HG02759 (cell line): ENCODE results near the gene ARRDC1.

ENCODE experiments used
- ATAC-seq: cut with Tn5 transposase; IDR thresholded peaks from one replicate; pipeline ENCODE4 v1.9.1; 2021; ENCODE audit warnings: mild to moderate bottlenecking, moderate library complexity; ENCODE audit not compliant: unreplicated experiment

Gene ARRDC1

DNA sequence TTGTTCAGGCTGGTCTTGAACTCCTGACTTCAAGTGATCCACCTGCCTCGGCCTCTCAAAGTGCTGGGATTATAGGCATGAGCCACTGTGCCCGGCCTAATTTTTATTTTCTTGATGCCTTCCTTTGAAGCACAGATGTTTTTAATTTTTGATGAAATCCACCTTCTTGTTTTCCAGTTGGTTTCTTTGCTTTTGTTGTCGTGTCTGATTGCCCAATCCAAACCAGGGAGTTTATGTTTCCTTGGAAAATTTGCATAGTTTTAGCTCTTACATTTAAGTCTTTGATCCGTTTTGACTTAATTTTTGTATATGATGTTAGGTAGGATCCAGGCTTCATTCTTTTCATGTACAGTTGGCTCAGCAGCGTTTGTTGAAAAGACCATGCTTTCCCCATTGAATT is 28.5 kb downstream of the ARRDC1 start:
- no peak for ATAC-seq

DNA sequence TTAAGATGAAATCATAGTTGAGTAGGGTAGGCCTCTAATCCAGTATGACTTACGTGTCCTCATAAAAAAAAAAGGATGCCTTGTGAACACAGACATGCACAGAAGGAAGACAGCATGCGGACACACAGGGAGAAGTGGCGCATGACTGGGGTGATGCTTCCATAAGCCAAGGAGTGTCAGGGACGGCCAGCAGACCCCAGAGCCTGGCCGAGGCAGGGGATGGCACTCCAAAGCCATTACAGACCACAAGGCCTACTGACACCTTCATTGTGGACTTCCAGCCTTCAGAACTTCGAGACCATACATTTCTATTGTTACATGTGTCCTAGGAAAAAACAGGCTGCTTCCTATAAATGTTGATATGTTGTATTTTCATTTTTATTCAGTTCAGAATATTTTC is 33.2 kb downstream of the ARRDC1 start:
- ATAC-seq = no peak

DNA sequence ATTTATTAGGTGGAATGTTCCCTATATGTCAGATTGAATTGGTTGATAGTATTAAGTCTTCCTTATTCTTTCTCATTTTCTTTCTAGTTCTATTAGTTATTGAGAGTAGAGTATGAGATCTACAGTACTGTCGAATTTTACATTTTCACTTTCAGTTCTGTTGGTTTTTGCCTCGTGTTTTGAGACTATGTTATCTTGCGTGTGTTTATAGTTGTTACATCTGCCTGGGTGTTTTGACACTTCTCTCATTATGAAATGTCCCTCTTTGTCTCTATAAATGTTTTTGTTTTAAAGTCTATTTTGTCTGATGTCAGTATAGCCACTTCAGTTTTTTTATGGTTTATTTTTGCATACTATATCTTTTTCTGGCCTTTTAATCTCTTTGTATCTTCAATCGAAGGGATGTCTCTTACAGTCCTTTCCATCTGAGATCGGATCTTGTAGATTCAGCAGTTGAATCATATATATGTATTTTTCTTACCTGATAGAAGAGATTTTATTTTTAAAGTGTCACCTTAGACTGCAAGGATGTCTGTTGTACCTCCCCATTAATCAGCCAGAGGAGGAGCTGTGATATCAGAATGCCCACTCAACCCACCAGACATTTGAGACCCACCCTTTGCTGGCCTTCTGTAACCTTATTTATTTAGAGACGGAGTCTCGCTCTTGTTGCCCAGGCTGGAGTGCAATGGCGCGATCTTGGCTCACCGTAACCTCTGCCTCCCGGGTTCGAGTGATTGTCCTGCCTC is 34.0 kb downstream of the ARRDC1 start:
- no peak for ATAC-seq

DNA sequence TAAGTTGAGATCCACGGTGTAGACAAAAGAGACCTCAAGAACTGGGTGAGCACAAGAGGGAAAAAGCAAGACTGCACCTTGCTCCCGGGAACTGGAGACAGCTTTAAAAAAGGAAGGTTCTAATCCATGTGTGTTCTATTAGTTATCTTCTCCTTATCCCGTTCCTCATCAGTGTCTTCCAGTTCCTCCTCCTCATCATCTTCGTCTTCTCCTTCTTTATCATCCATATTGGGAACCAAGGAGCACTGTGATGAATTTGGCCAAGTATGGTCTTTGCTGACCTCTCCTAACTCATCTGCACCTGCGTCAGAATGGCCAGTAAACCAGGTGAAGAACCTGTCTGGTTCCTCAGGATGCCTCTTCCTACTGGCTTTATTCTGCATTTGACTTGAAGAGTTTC is 35.4 kb downstream of the ARRDC1 start:
- ATAC-seq = no peak

DNA sequence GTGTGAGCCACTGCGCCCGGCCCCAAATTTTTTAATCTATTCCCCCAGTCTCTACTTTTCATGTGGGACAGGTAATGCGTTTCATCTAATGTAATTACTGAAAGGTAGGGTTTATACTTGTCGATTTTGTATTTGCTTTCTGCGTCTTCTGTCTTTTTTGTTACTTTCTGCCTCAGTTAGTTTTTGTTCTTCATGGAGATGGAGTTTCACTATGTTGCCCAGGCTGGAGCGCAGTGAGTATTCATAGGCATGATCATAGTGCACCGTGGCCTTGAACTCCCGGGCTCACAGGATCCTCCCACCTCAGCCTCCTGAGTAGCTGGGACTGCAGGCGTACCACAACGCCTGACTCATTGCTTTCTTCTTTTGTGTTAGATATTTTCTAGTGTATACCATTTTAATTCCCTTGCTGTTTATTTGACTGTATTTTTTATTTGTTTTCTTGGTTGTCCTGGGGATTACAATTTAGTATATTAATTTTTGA is 36.7 kb downstream of the ARRDC1 start:
- ATAC-seq = no peak

DNA sequence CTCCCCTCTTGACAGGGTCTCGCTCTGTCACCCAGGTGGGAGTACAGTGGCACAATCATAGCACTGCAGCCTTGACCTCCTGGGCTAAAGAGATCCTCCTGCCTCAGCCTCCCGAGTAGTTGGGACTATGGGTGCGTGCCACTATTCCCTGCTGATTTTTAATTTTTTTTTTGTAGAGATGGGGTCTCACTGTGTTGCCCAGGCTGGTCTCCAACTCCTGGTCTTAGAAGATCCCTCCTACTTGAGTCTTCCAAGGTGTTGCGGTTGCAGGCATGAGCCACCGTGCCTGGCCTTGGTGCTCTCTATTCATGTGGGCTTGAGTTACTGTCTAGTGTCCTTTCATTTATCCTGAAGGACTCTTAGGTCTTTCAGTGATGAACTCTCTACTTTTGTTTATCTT is 37.4 kb downstream of the ARRDC1 start:
- ATAC-seq = no peak

DNA sequence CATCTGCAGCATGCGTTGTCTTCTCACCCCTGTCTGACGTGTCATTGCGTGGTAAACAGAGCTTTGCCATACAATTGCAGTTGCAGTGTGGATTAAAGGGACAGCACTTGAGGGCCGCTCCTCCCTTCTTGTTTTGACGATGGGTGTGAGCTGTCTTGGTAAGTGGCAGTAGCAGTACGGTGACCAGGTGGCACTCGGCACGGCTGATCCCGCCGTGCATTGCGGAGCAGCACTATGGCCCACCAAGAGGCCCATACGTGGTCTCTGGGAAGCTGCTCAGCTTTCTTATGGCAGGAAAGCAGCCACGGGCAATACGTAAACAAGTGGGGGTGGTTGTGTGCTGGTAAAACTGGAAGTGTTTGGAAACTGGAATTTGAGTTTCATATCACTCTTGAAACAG is 38.4 kb downstream of the ARRDC1 start:
- no peak for ATAC-seq

DNA sequence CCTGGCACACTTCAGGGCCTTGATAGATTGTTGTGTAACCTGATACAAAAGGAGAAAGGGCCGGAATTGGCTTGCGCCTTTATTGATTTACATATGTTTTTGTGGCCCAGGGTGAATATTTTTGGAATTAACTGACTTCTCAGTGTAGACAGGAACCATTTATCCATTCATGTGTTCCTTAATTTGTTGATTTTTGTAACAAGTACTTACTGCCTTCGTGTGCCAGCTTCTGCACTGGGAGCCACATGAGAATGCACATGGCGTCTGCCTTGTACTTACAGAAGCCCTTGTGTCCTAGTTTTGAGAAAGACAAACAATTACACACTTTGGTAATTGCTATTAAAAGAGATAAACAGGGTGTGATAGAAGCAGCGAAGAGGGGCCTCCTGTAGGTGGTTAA is 39.7 kb downstream of the ARRDC1 start:
- no peak for ATAC-seq

DNA sequence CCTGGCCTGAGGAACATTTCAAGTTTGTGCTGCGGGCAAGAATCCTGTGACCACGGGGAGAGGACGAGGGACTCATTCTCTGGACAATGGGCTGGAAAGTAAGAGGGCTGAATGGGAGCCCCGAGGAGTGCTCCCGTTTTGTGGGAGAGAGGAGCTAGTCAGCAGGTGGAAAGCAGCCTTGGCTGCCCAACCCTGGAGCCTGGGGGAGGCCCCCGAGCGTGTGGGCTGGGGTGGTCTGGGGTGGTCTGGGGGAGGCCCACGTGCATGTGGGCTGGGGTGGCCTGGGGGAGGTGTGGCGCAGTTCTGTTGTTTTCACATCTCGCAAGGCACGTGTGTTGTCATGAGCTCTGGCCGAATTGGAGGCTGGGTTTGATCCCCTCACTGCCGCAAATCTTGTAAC is 40.9 kb downstream of the ARRDC1 start:
- ATAC-seq = no peak

DNA sequence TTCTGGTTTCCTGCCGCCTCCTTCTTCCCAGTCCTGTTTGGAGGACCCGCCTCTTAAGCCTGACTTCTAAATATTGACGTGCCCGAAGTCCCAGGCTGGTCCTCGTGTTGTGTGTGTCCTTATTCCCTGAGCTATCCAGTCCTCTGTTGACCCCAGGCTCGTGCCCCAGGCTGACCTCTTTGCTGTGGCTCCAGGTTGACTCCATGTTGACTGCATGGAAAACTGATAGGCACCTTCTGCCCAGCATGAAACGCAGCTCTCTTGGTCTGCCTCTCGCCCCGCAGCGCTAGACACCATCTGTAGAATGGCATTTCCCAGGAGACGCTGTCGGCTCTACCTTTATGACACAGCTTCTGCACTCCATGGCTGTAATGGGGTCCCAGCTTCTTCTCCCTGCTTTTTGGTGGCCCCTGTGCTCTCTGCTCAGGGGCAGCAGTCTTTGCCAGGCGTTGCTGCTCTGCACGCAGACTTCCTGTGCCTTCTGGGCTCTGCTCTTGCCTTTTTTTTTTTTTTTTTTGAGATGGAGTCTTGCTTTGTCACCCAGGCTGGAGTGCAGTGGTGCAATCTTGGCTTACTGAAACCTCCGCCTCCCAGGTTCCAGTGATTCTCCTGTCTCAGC is 41.7 kb downstream of the ARRDC1 start:
- ATAC-seq = no peak

DNA sequence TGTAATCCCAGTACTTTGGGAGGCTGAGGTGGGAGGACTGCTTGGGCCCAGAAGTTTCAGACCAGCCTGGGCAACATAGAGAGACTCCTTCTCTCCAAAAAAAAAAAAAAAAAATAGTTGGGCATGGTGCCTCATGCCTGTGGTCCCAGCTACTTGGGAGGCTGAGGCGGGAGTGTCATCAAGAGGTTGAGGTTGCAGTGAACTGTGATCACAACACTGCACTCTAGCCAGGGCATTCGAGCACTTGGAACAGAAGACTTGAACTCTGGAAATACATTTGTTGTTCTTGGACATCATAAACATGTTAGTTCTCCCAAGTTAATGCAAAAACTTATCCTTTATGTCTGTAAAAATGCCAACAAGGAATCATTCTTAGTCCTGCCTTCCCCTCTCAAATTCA is 42.9 kb downstream of the ARRDC1 start:
- no peak for ATAC-seq

DNA sequence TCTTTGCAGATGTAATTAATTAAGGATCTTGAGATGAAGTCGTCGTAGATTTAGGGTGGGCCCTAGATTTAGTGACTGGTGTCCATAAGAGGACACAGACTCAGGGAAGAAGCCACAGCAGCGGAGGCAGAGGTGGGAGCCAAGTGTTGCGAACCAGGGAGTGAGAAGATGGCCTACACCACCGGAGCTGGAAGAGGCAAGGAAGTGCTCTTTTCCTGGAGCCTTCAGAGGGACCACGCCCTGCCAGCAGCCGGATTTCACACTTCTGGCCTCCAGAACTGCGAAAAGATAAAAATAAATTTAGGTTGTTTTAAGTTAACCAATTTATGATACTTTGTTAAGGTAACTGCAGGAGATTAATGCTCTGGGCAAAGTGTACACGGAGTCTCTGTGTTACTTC is 44.1 kb downstream of the ARRDC1 start:
- no peak for ATAC-seq

DNA sequence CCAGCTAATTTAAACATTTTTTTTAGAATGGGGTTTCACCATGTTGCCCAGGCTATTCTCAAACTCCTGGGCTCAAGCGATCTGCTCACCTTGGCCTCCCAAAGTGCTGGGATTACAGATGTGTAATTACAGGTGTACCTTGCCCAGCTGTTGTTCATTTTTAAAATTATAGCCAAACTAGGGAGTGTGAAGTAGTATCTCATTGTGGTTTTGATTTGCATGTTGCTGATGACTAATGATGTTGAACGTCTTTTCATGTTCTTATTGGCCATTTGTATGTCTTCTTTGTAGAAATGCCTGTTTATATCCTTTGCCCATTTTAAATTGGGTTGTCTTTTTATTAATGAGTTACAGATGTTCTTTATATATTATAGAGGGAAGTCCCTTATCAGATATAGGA is 44.8 kb downstream of the ARRDC1 start:
- no peak for ATAC-seq

DNA sequence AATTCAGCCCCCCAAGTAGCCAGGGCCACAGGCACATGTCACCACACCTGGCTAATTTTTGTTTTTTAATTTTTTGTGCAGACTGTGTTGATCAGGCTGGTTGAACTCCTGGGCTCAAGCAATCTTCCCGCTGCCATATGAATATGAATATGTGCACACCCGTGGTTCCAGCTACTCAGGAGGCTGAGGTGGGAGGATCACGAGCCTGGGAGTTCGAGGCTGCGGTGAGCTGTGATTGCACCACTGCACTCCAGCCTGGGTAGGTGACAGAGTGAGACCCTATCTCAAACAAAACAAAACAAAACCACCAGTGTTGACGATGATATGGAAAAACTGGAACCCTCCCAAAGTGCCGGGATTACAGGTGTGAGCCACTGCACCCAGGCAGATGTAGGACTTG is 45.3 kb downstream of the ARRDC1 start:
- no peak for ATAC-seq

DNA sequence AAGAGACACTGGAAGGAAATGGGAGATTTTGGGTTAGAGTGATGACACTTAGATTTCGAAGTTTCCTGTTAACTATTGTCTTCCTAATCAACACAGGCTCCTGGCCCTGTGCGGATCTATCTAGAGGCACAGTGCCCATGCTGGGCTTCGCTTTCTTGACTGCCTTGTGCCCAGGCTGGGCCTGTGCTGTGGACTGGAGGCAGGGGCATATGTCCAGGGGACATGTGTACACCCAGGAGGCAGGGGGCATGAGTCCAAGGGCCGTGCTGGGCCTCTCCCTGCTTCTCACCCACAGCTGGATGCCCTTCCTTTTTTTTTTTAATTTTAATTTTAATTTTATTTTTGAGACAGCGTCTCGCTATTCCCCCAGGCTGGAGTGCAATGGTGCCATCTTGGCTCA is 50.9 kb downstream of the ARRDC1 start:
- ATAC-seq = no peak

DNA sequence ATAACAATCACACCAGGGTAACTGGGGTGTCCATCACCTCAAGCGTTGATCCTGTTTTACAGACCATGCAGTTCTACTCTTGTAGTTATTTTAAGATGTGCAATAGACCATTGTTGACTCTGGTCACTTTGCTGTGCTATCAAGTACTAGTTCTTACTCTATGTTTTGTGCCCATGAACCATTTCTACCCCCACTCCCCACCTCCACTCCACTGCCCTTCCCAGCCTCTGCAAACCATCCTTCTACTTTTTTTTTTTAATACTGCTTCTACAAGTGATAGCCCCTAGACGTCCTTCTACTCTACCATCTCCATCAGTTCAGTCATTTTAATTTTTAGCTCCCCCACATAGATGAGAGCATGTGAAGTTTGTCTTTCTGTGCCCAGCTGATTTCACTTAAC is 52.1 kb downstream of the ARRDC1 start:
- ATAC-seq = no peak

DNA sequence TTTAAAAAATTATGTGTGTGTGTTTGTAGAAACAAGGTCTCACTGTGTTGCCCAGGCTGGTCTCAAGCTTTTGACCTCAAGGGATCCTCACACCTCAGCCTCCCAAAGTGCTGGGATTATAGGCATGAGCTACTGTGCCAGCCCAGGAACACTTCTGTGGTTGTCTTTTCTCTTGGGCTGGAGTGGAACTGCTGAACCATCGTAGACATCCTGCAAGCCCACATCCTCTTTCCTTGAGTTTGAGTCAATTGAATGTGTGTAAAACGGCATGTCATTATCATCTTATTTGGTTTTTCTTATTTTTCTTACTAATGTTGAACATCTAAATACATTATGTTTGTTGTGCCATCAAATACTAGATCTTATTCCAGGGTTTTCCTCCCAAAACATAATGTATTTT is 53.3 kb downstream of the ARRDC1 start:
- ATAC-seq = no peak

DNA sequence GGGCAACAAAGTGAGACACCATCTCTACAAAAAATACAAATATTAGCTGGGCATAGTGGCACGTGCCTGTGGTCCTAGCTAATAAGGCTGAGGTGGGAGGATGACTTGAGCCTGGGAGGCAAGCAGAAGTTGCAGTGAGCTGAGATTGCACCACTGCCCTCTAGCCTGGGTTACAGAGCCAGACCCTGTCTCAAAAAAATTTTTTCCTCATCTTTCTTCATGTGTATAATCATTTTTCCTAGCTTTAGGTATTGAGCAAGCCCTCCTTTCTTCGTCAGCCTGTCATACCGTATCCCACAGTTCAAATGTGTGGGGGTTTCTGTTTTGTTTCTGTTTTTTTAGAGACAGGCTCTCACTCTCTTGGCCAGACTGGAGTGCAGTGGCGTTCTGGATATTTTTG is 54.7 kb downstream of the ARRDC1 start:
- ATAC-seq = no peak

DNA sequence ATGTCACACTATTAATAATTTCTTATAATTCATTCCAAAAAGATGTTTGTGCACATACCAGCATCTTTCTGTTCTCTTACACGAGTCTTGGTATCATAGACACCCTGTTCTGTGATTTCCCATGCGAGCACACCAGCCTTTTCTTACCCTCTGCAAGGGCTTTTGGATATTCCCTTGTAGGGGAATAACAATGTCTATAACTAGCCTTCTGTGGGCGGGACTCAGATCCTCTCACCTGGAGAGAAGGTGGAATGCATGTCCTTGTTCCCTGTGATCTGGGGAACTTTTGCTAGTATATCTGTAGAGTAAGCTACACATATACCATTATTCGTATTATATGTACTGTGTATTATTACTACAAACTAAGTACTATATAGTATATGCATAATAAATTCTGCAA is 58.1 kb downstream of the ARRDC1 start:
- no peak for ATAC-seq

DNA sequence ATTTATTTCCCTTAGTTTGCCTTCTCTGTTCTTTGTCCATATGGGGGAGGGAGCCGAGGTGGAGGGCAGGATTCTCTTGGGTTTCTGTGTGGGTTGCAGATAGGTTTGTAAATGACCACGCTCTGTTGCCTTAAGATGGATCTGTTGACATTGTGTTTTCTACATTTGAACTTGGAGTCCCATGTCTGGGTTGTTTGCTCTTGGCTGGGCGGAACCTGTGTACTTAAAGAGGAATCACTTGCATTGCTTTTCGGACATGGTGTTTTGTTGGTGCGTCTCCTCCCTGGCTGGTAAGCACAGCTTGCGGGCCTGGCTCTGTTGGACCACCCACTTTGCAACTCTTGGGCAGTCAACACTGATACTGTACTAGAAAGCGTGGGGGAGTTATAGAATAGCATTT is 59.2 kb downstream of the ARRDC1 start:
- no peak for ATAC-seq
